ENCODE results near the gene KIF1A.
"Not testable (repeated sequence)": the region's sequence is repeated elsewhere in the genome, so short reads cannot be mapped to it uniquely, and the experiment has no call there.

- TF ChIP-seq CTCF (IDR thresholded peaks at IDR 0.05; ENCODE audit: low read length); EZH2 (IDR thresholded peaks at IDR 0.05; ENCODE audit: borderline replicate concordance, low read length): not testable (repeated sequence)
Observed at GRCh38 chr2:240846309-240846708, 26.3 kb upstream of the KIF1A start.

Measured in OCI-LY1 (cell line).